ENCODE results near the gene LGMN. TPM values are rescaled to one million over a fixed set of nuclear protein-coding genes. Genes with fewer than 3 reads are reported as not detected.

LGMN gene
- total and polyA plus RNA-seq, 2 of the 8 experiments (the other 6 are each of a cell fraction or from before 2014, with no cell fraction given), result 57.4 to 83.4 TPM

- H3K79me2 ChIP-seq (ENCODE audit: control insufficient read depth in 1 of 2, insufficient read depth in 2 of 2, low read length in 2 of 2), result no peaks in the 10 kb centered on the region
- H2AK5ac ChIP-seq (ENCODE audit: low read depth, low read length), result no peak overlapping the region
- no peaks in the 10 kb centered on the region for H3K4me1 ChIP-seq (replicated peaks in 1 of 4; ENCODE audit: control insufficient read depth in 3 of 4, insufficient read depth in 4 of 4, low read length in 3 of 4)
- POLR2A ChIA-PET (ENCODE audit: partially characterized antibody), result no interaction called here
- no peak overlapping the region for H4K8ac ChIP-seq (ENCODE audit: extremely low read depth, insufficient read depth, low read length)
- H3K4ac ChIP-seq (replicated peaks; ENCODE audit: insufficient read length, low read depth, low read length), result no peak overlapping the region
- no peak overlapping the region for H3K9ac ChIP-seq (replicated peaks in 1 of 4; ENCODE audit: extremely low read depth in 1 of 4, low read depth in 3 of 4, low read length in 3 of 4)
- no peak overlapping the region for H3K4me2 ChIP-seq (ENCODE audit: insufficient read depth in 1 of 2, low read depth in 2 of 2, low read length in 2 of 2)
- H4K91ac ChIP-seq (replicated peaks; ENCODE audit: insufficient read length, low read length), result no peak overlapping the region
- 81% methylated on average over 5 of the region's 5 CpGs; no CpG with 5 or more reads in 1 of the 2 experiments for WGBS, 2 experiments (ENCODE audit: extremely low coverage in 1 of 2, insufficient coverage in 1 of 2, insufficient read length in 1 of 2, insufficient replicate concordance in 2 of 2, low coverage in 1 of 2, low lambda C conversion rate in 2 of 2, missing lambda C conversion rate in 1 of 2)
- H3K27ac ChIP-seq (ENCODE audit: low read depth, low read length), result no peak overlapping the region
- H4K20me1 ChIP-seq (replicated peaks in 1 of 2; ENCODE audit: control insufficient read depth in 1 of 2, insufficient read depth in 2 of 2, low read length in 2 of 2), result no peaks in the 10 kb centered on the region
- DNase-seq (ENCODE audit: low read depth in 1 of 2, low spot score in 2 of 2) (no peak), FAIRE-seq (no peak)
- H3K4me3 ChIP-seq (ENCODE audit: extremely low read depth in 1 of 4, insufficient read depth in 2 of 4, low read depth in 3 of 4, low read length in 4 of 4), result no peak overlapping the region
- H2BK5ac ChIP-seq (ENCODE audit: low read depth, low read length), result no peak overlapping the region
- no peaks in the 10 kb centered on the region for H3K9me3 ChIP-seq (ENCODE audit: insufficient read depth in 2 of 2, low read depth in 1 of 2, low read length in 1 of 2)
- H3K14ac ChIP-seq (ENCODE audit: insufficient read length), result no peak overlapping the region
- no peak overlapping the region for H2BK15ac ChIP-seq (ENCODE audit: low read length)
- no peak overlapping the region for H2BK20ac ChIP-seq (ENCODE audit: low read length)
- no peak overlapping the region for H3K56ac ChIP-seq (replicated peaks; ENCODE audit: insufficient read length, low read depth, low read length)
- no peaks in the 10 kb centered on the region for H3K79me1 ChIP-seq (ENCODE audit: low read depth, low read length)
- no peak overlapping the region for H2BK12ac ChIP-seq (ENCODE audit: low read depth, low read length)
- H2AFZ ChIP-seq (ENCODE audit: low read length), result no peak overlapping the region
- H3K27me3 ChIP-seq (replicated peaks in 1 of 4; ENCODE audit: control insufficient read depth in 3 of 4, extremely low read depth in 1 of 4, insufficient read depth in 3 of 4, low read length in 3 of 4), result no peaks in the 10 kb centered on the region
- no peak overlapping the region for H2BK120ac ChIP-seq (replicated peaks; ENCODE audit: low read depth, low read length)
- no peak overlapping the region for H4K5ac ChIP-seq (ENCODE audit: insufficient read length, low read depth, low read length)
- CTCF ChIA-PET (ENCODE audit: partially characterized antibody), result interaction anchor here (0.8 to 1.7 kb wide), 4 partner anchors 8 to 53 kb away, joined by 3 to 6 read pairs (median 4); no protein-coding TSS in a partner anchor
- H3K36me3 ChIP-seq (ENCODE audit: control insufficient read depth in 2 of 4, insufficient read depth in 4 of 4, low read length in 3 of 4), result no peaks in the 10 kb centered on the region
- no peak overlapping the region for H3K23ac ChIP-seq (ENCODE audit: insufficient read length)
- no peak overlapping the region for H3K18ac ChIP-seq (ENCODE audit: extremely low read depth, low read length)
- H3K23me2 ChIP-seq (ENCODE audit: low read depth, low read length), result no peaks in the 10 kb centered on the region
- TF ChIP-seq BCL11A (IDR thresholded peaks at IDR 0.05; ENCODE audit: low read depth in 2 of 2, low read length in 2 of 2), result no peak
- TF ChIP-seq ATF3 (IDR thresholded peaks at IDR 0.05; ENCODE audit: insufficient read depth, low read depth, low read length), result no peak
- TF ChIP-seq MAFK (IDR thresholded peaks at IDR 0.05; ENCODE audit: low read depth, low read length), result no peak
- TF ChIP-seq GTF2F1 (IDR thresholded peaks at IDR 0.05; ENCODE audit: borderline replicate concordance, low read depth, low read length), result no peak
- no peak for TF ChIP-seq EZH2 (IDR thresholded peaks at IDR 0.05; ENCODE audit: low read depth, low read length, severe bottlenecking)
- TF ChIP-seq CEBPB (IDR thresholded peaks at IDR 0.05; ENCODE audit: low read depth, low read length), result no peak
- no peak for TF ChIP-seq SIRT6 (IDR thresholded peaks at IDR 0.05; ENCODE audit: low read length)
- TF ChIP-seq NRF1 (IDR thresholded peaks at IDR 0.05; ENCODE audit: low read depth, low read length), result no peak
- no peak for TF ChIP-seq RNF2 (IDR thresholded peaks at IDR 0.05; ENCODE audit: borderline replicate concordance, low read depth, low read length, missing control alignments, poor library complexity, severe bottlenecking)
- TF ChIP-seq POLR2AphosphoS5 (IDR thresholded peaks at IDR 0.05; ENCODE audit: low read depth, low read length), result no peak
- TF ChIP-seq RBBP5 (IDR thresholded peaks at IDR 0.05; ENCODE audit: borderline replicate concordance, low read depth, low read length), result no peak
- TF ChIP-seq FOSL1 (IDR thresholded peaks at IDR 0.05; ENCODE audit: insufficient read depth, low read depth, low read length), result no peak
- no peak for TF ChIP-seq CTBP2 (IDR thresholded peaks at IDR 0.05; ENCODE audit: borderline replicate concordance, insufficient read depth, insufficient read length, low read length)
- no peak for TF ChIP-seq ZNF274 (IDR thresholded peaks at IDR 0.05; ENCODE audit: borderline replicate concordance, extremely low read depth, low read length)
Observed at GRCh38 chr14:92694807-92695206, 53.6 kb downstream of the LGMN start.

Data from H1 (cell line).